Measurements from ENCODE around the gene MED6.

- TF ChIP-seq POLR2A (IDR thresholded peaks at IDR 0.05; ENCODE audit: low read depth, low read length) = no peak
- TF ChIP-seq POLR2AphosphoS5 (IDR thresholded peaks at IDR 0.05; ENCODE audit: low read depth, low read length) = no peak
Observed at GRCh38 chr14:70555890-70556289, 44.6 kb downstream of the MED6 start.

Data from GM12892 (cell line).